Lung (tissue), 12 donors: ENCODE data around the gene INKA1. TPM values are rescaled to one million over a fixed set of nuclear protein-coding genes. Genes with fewer than 3 reads are reported as not detected.

Source experiments
- ATAC-seq: fragments of 200-7000 bp; cut with Tn5 transposase; one replicate; pipeline ENCODE4 v1.9.1; 2020; ENCODE audit warnings: moderate number of reproducible peaks; ENCODE audit not compliant: insufficient read depth, low FRiP score
- DNase-seq, 3 donors: peaks; one replicate each; pipeline ENCODE4 v3.0.0-alpha.2; 2013 to 2017
- H3K27ac ChIP-seq, 2 donors: one replicate each; pipeline ENCODE4 v1.5.1; 2013; ENCODE audit warnings: mild to moderate bottlenecking in 2 of 2, moderate library complexity in 2 of 2, control low read depth in 1 of 2, inconsistent platforms in 1 of 2, low read depth in 1 of 2, low read length in 1 of 2
- H3K27me3 ChIP-seq, 3 donors: one replicate each; pipeline ENCODE4 v1.5.1; 2013; ENCODE audit warnings: low read length in 2 of 3; ENCODE audit not compliant: control insufficient read depth in 3 of 3, insufficient read depth in 3 of 3
- H3K36me3 ChIP-seq, 4 donors: one replicate each; pipeline ENCODE4 v1.5.1; 2013; ENCODE audit warnings: low read length in 4 of 4, mild to moderate bottlenecking in 1 of 4, moderate library complexity in 1 of 4; ENCODE audit not compliant: control insufficient read depth in 4 of 4, insufficient read depth in 4 of 4
- H3K4me1 ChIP-seq, 5 donors: one replicate each; pipeline ENCODE4 v1.5.1; 2013; ENCODE audit warnings: low read length in 5 of 5, mild to moderate bottlenecking in 2 of 5, moderate library complexity in 1 of 5; ENCODE audit not compliant: control insufficient read depth in 5 of 5, insufficient read depth in 5 of 5
- H3K4me3 ChIP-seq: one replicate; pipeline ENCODE4 v1.5.1; 2013; ENCODE audit warnings: mild to moderate bottlenecking, control low read depth, moderate library complexity
- H3K9ac ChIP-seq, 2 donors: one replicate each; pipeline ENCODE4 v1.5.1; 2013; ENCODE audit warnings: low read length in 2 of 2, control low read depth in 1 of 2; ENCODE audit not compliant: insufficient read depth in 1 of 2
- H3K9me3 ChIP-seq, 4 donors: one replicate each; pipeline ENCODE4 v1.5.1; 2013; ENCODE audit warnings: low read length in 3 of 4, mild to moderate bottlenecking in 1 of 4, moderate library complexity in 1 of 4; ENCODE audit not compliant: control insufficient read depth in 4 of 4, insufficient read depth in 3 of 4
- WGBS, 2 donors: extraction: QIAGEN DNeasy Blood & Tissue Kit; methylation state at CpG; one replicate each; pipeline ENCODE4 v1.1.7; 2013; 5-methylcytosine and 5-hydroxymethylcytosine counted together
- polyA plus RNA-seq, 2 donors: library from polyadenylated mRNA; stranded (reverse); fragments of 200-250 nt; gene quantifications; one replicate each; pipeline ENCODE4 v1.2.1, GENCODE V29; 2013
- total RNA-seq, 2 donors: library from RNA; depleted of rRNA in 1 of 2; stranded (reverse); fragments of >200 nt in 1 of 2; gene quantifications; one replicate each; pipeline ENCODE4 v1.2.1, GENCODE V29; 2014 to 2021
- TF ChIP-seq, protein P1 (sequence below): IDR thresholded peaks from 2 replicates; pipeline ENCODE4 v1.5.1; 2012; ENCODE audit warnings: mild to moderate bottlenecking; ENCODE audit errors: control extremely low read depth, extremely low read depth
- donor health status: control.
- donor health status: control.
- donor health status: Bipolar disorder and iron deficiency.
- donor health status: healthy.
- donor health status: DM: yes; HTN: yes; CAD: no.

Gene INKA1
- total and polyA plus RNA-seq, 4 donors: 6.1 to 10.8 (median 6.9) TPM

GRCh38 chr3:49757197-49757596 lies 45.9 kb upstream of the INKA1 start:
- H3K27me3 ChIP-seq: no peaks in the 10 kb centered on the region
- TF ChIP-seq, protein P1, sequence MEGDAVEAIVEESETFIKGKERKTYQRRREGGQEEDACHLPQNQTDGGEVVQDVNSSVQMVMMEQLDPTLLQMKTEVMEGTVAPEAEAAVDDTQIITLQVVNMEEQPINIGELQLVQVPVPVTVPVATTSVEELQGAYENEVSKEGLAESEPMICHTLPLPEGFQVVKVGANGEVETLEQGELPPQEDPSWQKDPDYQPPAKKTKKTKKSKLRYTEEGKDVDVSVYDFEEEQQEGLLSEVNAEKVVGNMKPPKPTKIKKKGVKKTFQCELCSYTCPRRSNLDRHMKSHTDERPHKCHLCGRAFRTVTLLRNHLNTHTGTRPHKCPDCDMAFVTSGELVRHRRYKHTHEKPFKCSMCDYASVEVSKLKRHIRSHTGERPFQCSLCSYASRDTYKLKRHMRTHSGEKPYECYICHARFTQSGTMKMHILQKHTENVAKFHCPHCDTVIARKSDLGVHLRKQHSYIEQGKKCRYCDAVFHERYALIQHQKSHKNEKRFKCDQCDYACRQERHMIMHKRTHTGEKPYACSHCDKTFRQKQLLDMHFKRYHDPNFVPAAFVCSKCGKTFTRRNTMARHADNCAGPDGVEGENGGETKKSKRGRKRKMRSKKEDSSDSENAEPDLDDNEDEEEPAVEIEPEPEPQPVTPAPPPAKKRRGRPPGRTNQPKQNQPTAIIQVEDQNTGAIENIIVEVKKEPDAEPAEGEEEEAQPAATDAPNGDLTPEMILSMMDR: no peak
- H3K36me3 ChIP-seq: no peaks in the 10 kb centered on the region
- ATAC-seq (no peak), DNase-seq (no peak)
- H3K4me1 ChIP-seq: peaks cover 0 to 6% (median 0%) of the 10 kb centered on the region in 5 donors
- 75 to 82% methylated on average over 2 of the region's 2 CpGs for WGBS, 2 donors
- H3K9me3 ChIP-seq: no peaks in the 10 kb centered on the region
- H3K27ac ChIP-seq: no peak overlapping the region
- no peak overlapping the region for H3K9ac ChIP-seq
- H3K4me3 ChIP-seq: no peak overlapping the region

DNA sequence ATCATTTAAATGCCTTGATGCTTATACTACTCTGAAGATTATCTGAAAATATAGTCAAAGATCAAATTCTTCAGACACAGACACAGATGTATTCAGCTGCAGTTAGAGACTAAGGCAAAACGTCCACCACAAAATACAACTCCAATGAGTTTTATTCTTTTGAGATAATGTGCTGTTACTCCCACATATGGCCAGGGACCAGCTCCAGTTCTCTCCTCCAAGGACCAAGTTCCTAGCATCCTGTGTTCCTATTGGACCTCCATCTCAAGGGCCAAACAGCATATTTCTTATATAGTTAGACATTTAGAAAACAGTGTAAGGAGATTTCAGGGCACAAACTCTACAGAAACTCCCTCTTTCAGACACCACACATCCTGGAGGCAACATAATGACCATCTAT lies 43.8 kb upstream of the INKA1 start:
- Histone ChIP-seq H3K4me1 (peaks cover 0 to 2% (median 0%) of the 10 kb centered on the region in 5 donors), H3K9ac (no peak overlapping the region), H3K36me3 (no peaks in the 10 kb centered on the region), H3K27ac (no peak overlapping the region), H3K27me3 (no peaks in the 10 kb centered on the region), H3K4me3 (no peak overlapping the region), H3K9me3 (no peaks in the 10 kb centered on the region)
- DNase-seq (no peak), ATAC-seq (no peak)
- WGBS, 2 donors: 63 to 73% methylated on average over 1 of the region's 1 CpG
- TF ChIP-seq, protein P1: no peak

GRCh38 chr3:49761661-49762060 lies 41.4 kb upstream of the INKA1 start:
- TF ChIP-seq, protein P1: no peak
- Histone ChIP-seq H3K27me3 (no peaks in the 10 kb centered on the region), H3K4me3 (no peak overlapping the region), H3K36me3 (peaks cover 0 to 2% (median 0%) of the 10 kb centered on the region in 4 donors), H3K27ac (no peak overlapping the region), H3K9me3 (no peaks in the 10 kb centered on the region), H3K4me1 (peaks cover 0 to 2% (median 0%) of the 10 kb centered on the region in 5 donors), H3K9ac (no peak overlapping the region)
- ATAC-seq: no peak
- WGBS, 2 donors: 62 to 79% methylated on average over 3 of the region's 3 CpGs
- no peak for DNase-seq

GRCh38 chr3:49763981-49764380 lies 39.1 kb upstream of the INKA1 start:
- Histone ChIP-seq H3K27ac (no peak overlapping the region), H3K9ac (no peak overlapping the region), H3K4me3 (no peak overlapping the region), H3K27me3 (no peaks in the 10 kb centered on the region), H3K4me1 (peaks cover 0 to 2% (median 0%) of the 10 kb centered on the region in 5 donors), H3K36me3 (peaks cover 0 to 2% (median 0%) of the 10 kb centered on the region in 4 donors), H3K9me3 (no peaks in the 10 kb centered on the region)
- 96 to 98% methylated on average over 4 of the region's 4 CpGs for WGBS, 2 donors
- DNase-seq: no peak
- TF ChIP-seq, protein P1: no peak
- no peak for ATAC-seq
